Fibroblast of skin of left quadriceps (primary cell): ENCODE measurements around the gene MANSC4.

Source experiments
- DNase-seq, 2 experiments: peaks; one replicate each; pipeline ENCODE4 v3.0.0-alpha.2; 2013; ENCODE audit warnings: low read depth in 2 of 2

The MANSC4 gene

DNA sequence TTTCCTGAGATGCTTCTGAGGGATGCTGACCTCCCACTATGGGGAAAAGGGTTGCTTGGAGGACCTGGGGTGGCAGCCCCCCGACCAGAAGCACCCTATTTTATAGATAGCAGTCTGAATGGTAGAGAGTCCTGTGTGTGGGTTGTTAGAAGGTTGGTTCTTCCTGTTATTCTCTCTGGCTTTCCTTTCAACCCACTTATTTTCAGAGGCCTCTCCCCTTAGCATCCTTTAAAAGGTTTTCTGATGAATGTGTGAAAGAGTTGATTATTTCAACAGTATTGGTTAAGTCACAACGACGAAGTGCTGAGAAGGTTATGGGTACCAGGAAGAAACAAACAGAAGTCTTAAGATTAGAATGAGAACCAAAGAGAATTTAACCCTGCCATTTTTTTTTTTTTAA, 20.8 kb upstream of the MANSC4 start:
- no peak for DNase-seq

DNA sequence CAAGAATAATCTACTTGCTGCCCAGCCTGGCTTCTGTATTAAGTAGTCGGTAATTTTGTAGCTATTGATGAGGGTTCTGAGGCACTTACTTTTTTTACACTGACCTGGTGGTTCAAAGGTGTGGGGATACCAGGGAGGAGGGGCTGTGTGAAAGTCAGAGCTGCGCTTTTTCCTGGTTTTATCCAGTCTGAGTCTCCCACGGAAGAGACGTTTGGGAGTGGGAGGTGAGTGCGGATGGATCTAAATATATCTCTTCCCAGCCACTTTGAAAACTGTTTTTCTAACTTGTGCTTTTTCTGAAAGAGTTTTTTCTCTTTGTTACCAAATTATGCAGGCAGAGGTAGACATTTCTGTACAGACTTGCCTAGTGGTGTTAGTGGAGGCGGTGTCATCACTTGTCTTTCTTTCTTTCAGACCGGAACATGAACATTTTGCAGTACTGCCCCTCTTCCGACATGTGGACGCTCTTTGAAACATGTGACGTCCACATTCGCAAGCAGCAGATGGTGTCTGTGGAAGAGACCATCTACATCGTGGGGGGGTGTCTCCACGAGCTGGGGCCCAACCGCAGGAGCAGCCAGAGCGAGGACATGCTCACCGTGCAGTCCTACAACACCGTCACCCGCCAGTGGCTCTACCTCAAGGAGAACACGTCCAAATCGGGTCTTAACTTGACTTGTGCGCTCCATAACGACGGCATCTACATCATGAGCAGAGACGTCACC, 17.4 kb upstream of the MANSC4 start:
- DNase-seq = no peak

DNA sequence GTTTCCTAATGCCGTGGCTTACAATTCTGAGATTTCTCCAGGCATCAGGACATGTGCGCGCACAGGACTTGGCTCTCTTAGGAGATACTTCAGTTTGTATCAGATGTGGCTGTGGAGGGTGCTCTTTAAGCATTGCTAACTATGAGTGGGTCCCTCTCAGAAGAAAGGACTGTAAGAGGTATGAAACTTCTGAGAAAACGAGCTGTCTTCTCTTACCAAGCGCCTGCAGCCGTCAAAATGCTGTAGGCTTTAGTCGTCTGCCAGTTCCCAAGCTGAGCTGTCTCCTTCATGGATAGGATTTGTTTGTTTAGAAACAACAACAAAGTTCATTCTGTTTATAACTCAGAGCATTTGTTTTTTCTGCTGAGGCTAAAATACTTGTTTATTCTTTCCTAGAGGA, 16.1 kb upstream of the MANSC4 start:
- DNase-seq = no peak

DNA sequence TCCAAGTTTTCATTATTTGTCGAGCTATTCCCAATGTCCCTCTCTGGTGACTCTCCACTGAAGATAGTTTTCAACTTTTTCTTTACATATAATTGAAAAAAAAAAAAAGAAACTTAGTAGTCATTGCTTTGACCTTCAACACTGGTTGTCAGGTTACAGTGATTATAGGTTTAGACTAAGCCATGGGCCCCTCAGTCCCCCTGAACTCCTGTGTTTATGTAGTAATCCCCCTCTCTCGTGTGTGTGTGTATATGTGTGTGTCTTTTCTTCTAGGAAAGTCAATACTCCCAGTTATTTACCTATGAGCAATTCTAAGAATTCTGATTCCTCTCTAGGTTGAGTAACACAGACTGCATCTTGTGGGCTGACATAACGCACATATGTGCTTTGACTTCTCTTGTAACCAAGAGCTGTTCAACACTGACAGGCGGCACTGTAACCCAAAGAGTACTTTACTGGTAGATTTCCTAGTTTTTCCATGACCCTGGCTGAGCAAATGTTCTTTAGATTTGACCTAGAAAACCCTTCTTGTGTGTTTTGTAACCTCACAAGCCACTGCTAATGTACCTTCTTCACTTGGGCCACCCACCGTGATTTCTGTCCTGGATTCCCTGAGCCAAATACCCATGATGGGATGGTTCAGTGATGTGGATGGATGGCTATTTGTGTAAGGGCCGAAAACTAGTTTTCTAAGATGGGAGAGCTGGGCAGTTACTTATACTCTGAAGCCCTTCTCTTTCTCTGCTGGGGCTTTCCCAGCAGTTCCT, 15.0 kb upstream of the MANSC4 start:
- no peak for DNase-seq

DNA sequence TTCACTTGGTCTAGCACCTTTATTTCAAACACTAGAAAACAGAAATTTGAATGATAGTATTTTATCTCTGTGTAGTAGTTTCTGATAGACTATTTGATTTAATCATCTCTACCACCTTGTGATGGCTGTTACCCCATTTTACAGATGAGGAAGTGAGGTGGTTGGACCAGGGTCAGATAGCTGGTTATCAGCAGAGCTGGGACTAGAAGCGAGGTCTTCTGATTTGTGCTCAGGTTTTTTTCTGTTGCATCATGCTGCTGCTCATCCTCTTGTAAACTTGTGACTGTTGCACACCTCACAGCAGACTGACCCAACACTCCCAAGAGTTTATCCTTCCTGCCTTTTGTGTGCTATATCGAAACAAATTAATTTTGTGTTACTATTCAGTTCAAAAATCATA, 10.1 kb upstream of the MANSC4 start:
- no peak for DNase-seq

DNA sequence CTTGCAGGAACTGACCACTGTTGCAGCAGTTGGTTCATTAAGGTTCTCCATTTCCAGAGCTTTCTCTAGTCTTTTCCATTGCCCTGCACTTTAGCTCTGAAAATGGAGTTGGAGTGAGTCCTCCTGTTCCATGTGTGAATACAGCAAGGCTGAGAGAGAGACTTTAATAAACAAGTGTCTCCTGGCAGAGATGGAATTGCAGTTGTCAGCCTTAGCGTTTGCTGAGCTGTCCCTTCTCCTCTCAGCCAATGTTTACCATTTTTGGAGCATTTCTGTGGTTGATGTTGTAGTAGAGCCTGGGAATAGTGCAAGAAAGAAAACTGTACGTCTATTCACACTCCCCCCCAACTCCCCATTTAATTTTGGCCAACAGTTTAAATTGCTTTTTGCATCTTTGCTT, 7.5 kb upstream of the MANSC4 start:
- DNase-seq = no peak

DNA sequence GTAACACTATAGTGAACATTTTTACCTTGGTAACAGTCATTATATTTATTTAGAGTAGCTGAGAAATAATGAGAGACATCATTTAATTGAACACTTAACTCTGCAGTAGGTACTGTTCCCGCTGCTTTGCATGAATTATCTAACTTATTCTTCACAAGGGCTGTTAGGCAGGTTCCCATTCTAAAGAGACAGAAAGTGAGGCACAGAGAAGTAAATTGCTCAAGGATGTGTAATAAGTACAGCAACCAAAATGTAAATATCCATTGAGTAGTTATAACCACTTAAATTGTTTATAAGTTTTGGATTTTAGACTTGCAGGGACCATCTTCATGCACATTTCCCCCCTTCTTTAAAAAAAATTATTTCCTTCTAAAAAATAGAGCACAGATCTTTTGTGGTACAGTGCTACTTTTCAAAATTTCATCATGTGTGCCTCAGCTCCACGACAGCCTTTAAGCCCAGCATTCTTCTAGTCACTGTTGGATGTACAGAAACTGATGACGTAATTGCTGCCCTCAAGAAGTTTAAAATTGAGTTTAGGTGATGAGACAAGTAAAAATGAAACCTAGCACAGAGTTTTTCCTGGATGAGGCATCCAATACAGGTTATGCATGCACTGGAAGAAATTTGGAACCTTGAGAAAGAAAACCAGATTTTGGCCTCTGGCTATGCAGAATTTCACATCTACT, 6.0 kb upstream of the MANSC4 start:
- no peak for DNase-seq

DNA sequence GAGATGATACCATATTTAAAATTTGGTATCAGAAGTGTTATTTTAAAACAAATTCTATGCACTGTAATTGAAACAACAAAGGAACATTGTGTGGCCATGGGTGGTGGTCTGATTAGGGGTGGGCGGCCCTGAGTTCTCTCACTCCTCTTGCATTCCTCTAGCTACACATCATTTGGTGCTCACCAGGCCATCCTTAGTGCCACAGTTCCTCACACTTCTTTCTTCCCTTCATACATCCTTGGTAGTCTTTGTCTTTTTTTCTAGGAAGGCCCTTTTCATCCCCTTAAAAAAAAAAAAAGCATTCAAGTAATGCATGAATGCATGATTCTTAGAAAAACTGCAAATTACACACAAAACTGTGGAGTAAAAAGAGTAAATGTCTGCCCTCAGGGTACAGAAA, 2.4 kb upstream of the MANSC4 start:
- no peak for DNase-seq

DNA sequence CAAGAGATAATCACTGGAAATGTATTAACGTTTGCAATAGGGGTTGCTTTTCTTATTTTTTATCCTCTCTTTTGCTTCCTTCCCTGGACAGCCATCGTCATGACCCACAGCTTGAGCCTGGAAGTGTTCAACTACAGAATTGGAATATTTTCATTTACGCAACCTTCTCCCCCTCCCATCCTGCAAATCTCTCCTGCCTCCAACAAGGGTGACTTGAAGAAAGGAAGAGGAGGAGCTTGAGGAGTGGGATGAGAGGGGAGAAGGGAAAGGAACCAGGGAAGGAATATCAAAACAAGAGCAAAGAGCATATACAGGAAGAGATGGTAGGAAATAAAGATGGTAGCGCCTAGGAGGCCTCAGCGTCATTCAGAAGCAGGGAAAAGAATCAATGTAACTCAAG, 1.6 kb upstream of the MANSC4 start:
- no peak for DNase-seq

DNA sequence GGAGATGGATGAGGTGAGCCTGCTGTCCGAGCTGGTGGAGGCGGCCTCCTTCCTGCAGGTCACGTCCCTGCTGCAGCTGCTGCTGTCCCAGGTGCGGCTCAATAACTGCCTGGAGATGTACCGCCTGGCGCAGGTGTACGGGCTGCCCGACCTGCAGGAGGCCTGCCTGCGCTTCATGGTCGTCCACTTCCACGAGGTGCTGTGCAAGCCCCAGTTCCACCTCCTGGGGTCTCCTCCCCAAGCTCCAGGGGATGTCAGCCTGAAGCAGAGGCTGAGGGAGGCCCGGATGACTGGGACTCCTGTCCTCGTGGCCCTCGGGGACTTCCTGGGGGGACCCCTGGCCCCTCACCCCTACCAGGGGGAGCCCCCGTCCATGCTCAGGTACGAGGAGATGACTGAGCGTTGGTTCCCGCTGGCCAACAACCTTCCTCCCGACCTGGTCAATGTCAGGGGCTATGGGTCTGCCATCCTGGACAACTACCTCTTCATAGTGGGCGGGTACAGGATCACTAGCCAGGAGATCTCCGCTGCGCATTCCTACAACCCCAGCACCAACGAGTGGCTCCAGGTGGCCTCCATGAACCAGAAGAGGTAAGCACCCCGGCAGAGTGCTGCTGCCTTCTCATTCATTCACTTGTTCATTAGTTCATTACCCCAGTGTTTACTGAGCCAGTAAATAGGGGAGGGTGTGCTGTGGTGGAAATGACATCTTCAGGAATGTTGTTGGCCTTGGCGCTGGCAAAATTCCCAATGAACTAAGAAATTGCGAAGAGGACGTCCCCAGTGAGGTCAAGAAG, 774 bp upstream of the MANSC4 start:
- DNase-seq = no peak

DNA sequence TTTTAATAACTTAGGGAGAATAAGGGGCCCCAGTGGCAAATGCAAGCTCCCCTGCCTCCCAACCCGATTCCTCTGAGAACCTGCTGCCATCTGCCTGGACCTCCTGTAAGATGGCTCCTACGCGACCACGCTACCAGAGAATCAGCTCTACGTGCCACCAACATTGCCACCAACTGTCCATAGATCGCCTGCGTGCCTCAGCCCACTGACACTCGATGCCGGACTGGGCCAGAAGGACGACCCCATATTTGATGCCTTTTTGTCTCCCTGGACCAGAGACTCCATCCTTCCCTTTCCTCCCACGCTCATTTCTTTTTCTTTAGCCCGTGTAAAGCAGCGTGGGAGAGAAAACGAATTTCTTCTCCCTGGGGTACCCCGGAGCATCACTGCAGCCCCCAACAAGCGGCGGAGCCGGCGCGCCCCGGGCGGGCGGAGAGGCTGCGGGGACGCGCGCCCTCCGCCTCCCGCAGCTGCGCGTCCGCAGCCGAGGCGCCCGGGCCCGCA, 568 bp downstream of the MANSC4 start:
- no peak for DNase-seq

DNA sequence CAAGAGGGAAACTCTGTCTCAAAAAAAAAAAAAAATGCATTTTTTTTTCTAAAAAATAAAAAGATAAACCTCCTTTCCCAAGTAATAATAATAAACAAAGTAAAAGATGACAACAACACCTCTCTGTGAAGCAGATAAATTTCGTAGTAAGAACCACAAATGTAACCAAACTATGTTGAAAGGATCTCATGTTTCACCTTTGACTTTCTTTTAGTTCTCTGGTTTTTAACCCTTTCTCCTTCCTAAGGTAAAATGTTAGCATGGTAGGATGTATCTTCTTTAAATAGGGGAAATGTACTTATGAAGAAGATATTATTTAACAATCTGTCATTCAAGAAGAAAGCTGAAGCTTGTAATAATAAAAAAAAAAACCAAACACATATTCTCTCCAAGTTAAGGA, 1.8 kb downstream of the MANSC4 start:
- no peak for DNase-seq

DNA sequence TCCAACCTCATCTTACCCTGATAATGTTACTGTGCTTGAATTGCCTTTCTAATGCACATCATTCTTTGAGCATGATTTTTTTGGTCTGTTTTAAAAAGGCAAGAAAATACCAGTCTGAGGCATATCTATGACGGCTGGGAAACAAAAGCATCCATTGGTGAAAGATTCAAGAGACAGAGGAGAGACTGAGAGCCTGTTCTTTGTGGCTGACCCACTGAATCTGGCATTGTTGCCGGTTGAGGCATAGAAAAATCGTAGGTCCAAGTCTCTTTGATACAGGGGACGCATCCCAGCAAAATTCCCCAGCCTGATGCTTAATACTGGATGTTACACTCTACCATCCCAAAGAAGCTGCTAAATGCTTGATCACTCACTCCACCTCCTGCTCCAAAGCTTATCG, 2.9 kb downstream of the MANSC4 start:
- no peak for DNase-seq

DNA sequence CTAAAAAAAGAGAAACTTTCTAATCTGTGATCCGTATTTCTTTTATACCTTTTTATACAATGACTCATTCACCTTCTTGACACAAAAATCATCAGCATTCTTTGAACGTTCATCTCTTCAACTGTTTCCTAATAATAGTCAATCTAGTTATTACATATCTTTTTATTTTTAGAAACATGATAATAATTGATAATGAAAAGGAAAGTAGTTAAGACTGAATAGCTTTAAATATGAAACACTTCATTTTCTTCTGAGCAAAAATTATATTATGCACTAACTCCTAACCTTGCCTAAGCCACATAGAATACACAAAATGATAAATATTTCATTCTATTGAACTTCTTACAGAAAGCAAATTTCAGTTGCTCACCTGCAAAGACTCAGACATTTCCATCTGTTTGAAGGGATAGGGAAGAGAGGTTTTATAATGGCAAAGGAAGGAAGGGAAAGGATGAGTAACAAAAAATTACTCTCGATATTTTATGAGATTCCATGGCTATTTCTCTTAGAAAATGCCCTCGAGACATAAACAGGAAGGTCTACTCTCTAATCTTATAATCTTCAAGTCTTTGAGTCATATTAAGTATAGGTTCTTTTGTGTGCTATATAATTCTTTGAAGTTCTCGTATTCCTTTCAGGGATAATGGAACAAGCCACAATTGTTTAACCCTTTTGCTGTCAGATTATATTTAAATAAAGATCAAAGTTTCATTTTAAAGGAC, 7.5 kb downstream of the MANSC4 start:
- no peak for DNase-seq

DNA sequence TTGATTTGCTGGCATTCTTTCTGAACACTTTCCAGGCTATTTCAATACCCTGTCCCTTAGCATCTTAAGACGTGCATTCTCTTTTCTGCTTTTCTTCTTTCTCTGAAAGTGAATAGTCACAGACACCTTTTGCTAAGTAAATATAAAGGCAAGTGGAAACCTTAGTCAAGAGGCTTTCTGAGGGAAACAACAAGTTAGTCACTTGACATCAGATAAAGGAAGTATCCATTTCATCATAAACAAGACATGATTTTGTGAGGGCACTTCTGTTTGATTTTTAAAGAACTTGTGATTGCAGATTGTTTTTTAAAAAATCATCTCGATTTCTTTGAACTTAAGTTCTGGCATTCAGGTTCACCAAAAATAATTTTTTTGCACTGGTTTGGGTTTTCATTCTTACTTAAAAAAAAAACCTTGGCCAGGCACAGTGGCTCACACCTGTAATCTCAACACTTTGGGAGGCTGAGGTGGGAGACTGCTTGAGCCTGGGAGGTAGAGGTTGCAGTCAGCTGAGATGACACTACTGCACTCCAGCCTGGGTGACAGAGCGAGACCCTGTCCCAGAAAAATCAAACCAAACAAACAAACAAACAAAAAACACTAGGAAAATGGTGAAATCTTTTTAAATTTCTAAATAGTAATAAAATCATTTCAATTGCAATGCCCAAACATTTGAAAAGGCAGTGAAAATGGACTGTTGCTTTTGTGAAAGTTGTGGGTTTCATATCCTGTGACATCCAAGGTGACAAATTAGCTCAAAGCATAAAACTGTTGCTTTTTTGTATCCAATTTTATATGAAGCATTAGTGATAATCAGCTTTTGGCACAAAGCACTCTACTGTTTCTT, 8.3 kb downstream of the MANSC4 start:
- DNase-seq = no peak

DNA sequence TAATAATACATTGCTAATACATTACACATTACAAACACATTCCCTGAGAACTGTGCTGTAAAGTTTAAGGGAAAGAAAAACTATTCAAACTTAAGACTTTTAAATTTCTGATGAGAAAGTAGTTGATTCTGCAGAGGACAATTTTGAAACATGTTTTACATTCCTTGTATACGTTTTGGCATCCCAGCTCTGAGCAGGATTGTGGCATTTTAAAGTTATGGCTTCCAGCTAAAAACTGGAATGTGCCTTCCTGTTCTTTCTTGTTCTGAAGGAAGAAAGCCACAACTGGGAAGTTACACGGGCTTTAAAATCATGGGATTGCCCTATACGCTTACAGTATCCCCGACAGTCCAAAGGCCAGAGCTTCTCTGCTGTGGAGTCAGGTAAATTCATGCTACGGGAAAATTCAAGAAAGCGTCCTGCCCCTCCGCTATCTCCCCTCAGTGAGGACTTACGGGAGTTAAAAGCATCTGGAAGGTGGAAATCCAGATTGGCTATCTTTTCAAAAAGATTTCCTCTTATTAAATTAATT, 10.8 kb downstream of the MANSC4 start:
- no peak for DNase-seq

DNA sequence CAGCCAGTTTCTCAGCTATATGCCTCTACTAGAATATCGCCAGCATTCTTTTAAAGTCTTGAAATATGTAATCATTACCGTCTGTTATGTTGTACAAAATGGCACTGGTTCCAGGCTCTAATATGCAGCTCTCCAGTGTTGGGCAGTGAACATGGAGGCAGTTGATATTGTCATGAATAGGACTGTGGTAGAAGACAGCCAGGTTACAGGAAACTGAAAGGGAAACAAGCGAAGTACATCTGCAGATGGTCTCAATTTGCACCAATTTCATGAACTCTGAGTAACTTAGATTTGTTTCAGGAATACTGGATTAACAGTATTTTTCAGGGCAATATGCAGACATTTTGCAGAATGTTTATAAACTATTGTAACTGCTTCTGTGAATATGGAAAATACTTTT, 13.4 kb downstream of the MANSC4 start:
- DNase-seq = no peak

DNA sequence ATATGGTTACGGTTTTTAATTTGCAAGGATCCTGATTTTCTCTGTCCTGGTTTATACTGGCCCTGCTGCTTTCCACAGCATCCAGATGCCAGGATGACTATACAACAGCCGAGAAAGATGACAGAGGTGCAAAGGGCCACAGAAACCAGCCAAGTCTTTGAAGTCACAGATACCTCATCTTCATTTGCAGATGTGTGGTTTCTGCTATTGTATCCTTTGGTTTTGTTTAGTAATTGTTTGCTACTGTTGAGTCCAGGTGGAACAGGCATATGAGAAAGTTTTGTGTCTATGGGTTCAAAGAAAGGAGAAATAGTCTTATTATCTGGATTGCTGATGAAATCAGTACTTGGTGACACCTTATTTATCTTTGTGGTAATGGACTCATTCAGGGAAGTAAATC, 17.3 kb downstream of the MANSC4 start:
- no peak for DNase-seq

DNA sequence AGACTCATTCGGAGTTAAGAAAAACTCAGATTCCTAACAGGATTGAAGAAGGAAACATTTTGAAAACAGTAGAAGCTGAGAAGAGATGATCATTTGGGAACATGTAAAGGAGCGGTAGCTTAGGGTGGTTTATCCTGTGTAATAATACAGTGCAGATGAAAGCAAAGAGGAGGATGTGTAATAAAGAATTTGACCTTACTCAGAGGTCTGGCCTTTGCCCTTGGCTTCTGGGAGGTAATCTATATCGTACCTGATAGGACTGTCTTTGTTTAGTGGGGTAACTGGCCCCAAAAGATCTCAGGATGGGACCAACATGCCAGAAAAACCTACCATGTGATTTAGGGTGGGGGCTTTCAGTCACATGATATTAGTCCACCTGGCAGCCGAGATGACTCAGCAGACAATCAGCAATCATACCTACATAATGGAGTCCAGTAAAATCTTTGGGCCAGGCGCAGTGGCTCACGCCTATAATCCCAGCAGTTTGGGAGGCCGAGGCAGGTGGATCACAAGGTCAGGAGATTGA, 23.3 kb downstream of the MANSC4 start:
- no peak for DNase-seq

DNA sequence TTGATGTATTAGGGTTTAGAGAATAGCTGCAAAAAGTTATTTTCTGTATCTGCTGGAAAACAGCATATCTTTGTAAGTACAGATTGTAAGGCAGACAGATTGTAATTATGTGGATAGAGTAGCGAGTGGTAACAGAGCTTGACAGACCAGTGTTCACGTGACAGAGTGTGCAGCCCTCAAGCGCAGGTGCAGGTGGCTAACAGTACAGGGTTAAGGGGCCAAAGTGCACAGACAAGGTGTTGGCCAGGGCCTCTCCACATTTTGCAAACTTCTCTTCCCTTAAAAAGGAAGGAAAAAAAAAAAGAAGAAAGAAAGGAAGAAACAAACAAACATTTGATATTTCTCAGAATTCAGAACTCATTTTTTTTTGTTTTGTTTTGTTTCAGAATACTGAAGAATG, 25.2 kb downstream of the MANSC4 start:
- DNase-seq = no peak
